ENCODE results near the gene WRAP53.
"Not testable (repeated sequence)": the region's sequence is repeated elsewhere in the genome, so short reads cannot be mapped to it uniquely, and the experiment has no call there.

GRCh38 chr17:7641635-7642034 is 46.6 kb upstream of the WRAP53 start:
- TF ChIP-seq CTCF, EP300 (IDR thresholded peaks at IDR 0.05): not testable (repeated sequence)

All from upper lobe of left lung (tissue), 4 donors.